HAP-1 (cell line): ENCODE measurements around the gene WFS1.
A peak's percentile ranks its signal among the peaks of the same experiment; 100 is the strongest.

Experiments used
- DNase-seq, 2 experiments: peaks; one replicate each; pipeline ENCODE4 v3.0.0-alpha.2; 2016 to 2020; ENCODE audit warnings: low spot score in 2 of 2
- H3K27me3 ChIP-seq: fragments of 250-450 bp; sonication (Bioruptor Pico); 2 replicates; pipeline ENCODE4 v1.5.1; 2020; ENCODE audit warnings: low read depth, mild to moderate bottlenecking, moderate library complexity
- H3K36me3 ChIP-seq: fragments of 250-450 bp; sonication (Bioruptor Pico); replicated peaks from 2 replicates; pipeline ENCODE4 v1.5.1; 2020; ENCODE audit warnings: mild to moderate bottlenecking
- H3K4me1 ChIP-seq: fragments of 250-450 bp; sonication (Bioruptor Pico); 2 replicates; pipeline ENCODE4 v1.5.1; 2020; ENCODE audit warnings: mild to moderate bottlenecking
- H3K4me3 ChIP-seq: fragments of 250-450 bp; sonication (Bioruptor Pico); 2 replicates; pipeline ENCODE4 v1.5.1; 2020; ENCODE audit warnings: mild to moderate bottlenecking, moderate library complexity
- H3K9me3 ChIP-seq: fragments of 250-450 bp; sonication (Bioruptor Pico); 2 replicates; pipeline ENCODE4 v1.5.1; 2020; ENCODE audit warnings: mild to moderate bottlenecking, moderate library complexity
- in situ Hi-C: fragments of 300-500 bp; cut with MboI; formaldehyde crosslinking; loops from 3 replicates; pipeline ENCODE4 v1.14.3; 2020; ENCODE audit warnings: low sequenced_read_pairs, inconsistent platforms, mixed read lengths

WFS1 gene

GRCh38 chr4:6308899-6309643 is 39.4 kb downstream of the WFS1 start:
- Histone ChIP-seq H3K9me3 (peaks cover 5% of the 10 kb centered on the region; the same call in 1 of the 2 replicates), H3K36me3 (no peaks in the 10 kb centered on the region), H3K4me3 (no peak overlapping the region), H3K27me3 (peaks cover 16% of the 10 kb centered on the region), H3K4me1 (no peaks in the 10 kb centered on the region)
- DNase-seq, result no peak
- in situ Hi-C loops, result no loop called here

- DNase-seq, result no peak
- Histone ChIP-seq H3K9me3 (peaks cover 5% of the 10 kb centered on the region; the same call in 1 of the 2 replicates), H3K36me3 (no peaks in the 10 kb centered on the region), H3K4me3 (no peak overlapping the region), H3K4me1 (no peaks in the 10 kb centered on the region), H3K27me3 (peaks cover 16% of the 10 kb centered on the region)
- in situ Hi-C loops, result no loop called here
These were observed 40.1 kb downstream of the WFS1 start for GRCh38 chr4:6309777-6310176.

- peaks cover 13% of the 10 kb centered on the region; the same call in 1 of the 2 replicates for H3K27me3 ChIP-seq
- DNase-seq, result no peak
- in situ Hi-C loops, result no loop called here
- no peaks in the 10 kb centered on the region for H3K36me3 ChIP-seq
- no peak overlapping the region for H3K4me3 ChIP-seq
- H3K4me1 ChIP-seq, result no peaks in the 10 kb centered on the region
- H3K9me3 ChIP-seq, result peaks cover 5% of the 10 kb centered on the region; the same call in 1 of the 2 replicates
These were observed 43.6 kb downstream of the WFS1 start for GRCh38 chr4:6313216-6313615.

GRCh38 chr4:6316461-6317003 is 46.9 kb downstream of the WFS1 start:
- no peak for DNase-seq
- in situ Hi-C loops, result no loop called here
- Histone ChIP-seq H3K36me3 (no peaks in the 10 kb centered on the region), H3K4me1 (no peaks in the 10 kb centered on the region), H3K4me3 (no peak overlapping the region), H3K27me3 (no peaks in the 10 kb centered on the region), H3K9me3 (no peaks in the 10 kb centered on the region)

GRCh38 chr4:6318206-6318605 is 48.6 kb downstream of the WFS1 start:
- Histone ChIP-seq H3K4me3 (no peak overlapping the region), H3K27me3 (no peaks in the 10 kb centered on the region), H3K4me1 (no peaks in the 10 kb centered on the region), H3K36me3 (no peaks in the 10 kb centered on the region; the same call in 1 of the 2 replicates), H3K9me3 (no peaks in the 10 kb centered on the region)
- DNase-seq, result no peak
- in situ Hi-C loops, result no loop called here

- no peaks in the 10 kb centered on the region for H3K4me1 ChIP-seq
- DNase-seq, result no peak
- in situ Hi-C loops, result no loop called here
- H3K4me3 ChIP-seq, result no peak overlapping the region
- H3K27me3 ChIP-seq, result no peaks in the 10 kb centered on the region
- no peaks in the 10 kb centered on the region for H3K9me3 ChIP-seq
- no peaks in the 10 kb centered on the region; the same call in none of the 2 replicates for H3K36me3 ChIP-seq
These were observed 50.0 kb downstream of the WFS1 start for GRCh38 chr4:6319530-6320150.

- H3K4me3 ChIP-seq, result no peak overlapping the region
- in situ Hi-C loops, result no loop called here
- no peak for DNase-seq
- H3K9me3 ChIP-seq, result no peaks in the 10 kb centered on the region
- no peaks in the 10 kb centered on the region; the same call in 1 of the 2 replicates for H3K4me1 ChIP-seq
- H3K36me3 ChIP-seq, result no peaks in the 10 kb centered on the region; the same call in none of the 2 replicates
- H3K27me3 ChIP-seq, result no peaks in the 10 kb centered on the region
These were observed 51.0 kb downstream of the WFS1 start for GRCh38 chr4:6320663-6321062.

- no peaks in the 10 kb centered on the region for H3K27me3 ChIP-seq
- in situ Hi-C loops, result no loop called here
These were observed 51.7 kb downstream of the WFS1 start for GRCh38 chr4:6321361-6321760.

GRCh38 chr4:6322067-6322760 is 52.6 kb downstream of the WFS1 start:
- no peak overlapping the region for H3K4me3 ChIP-seq
- in situ Hi-C loops, result no loop called here
- H3K27me3 ChIP-seq, result no peaks in the 10 kb centered on the region
- DNase-seq, result no peak
- H3K36me3 ChIP-seq, result no peaks in the 10 kb centered on the region; the same call in none of the 2 replicates
- H3K9me3 ChIP-seq, result no peaks in the 10 kb centered on the region
- H3K4me1 ChIP-seq, result no peaks in the 10 kb centered on the region; the same call in 1 of the 2 replicates

More at GRCh38 chr4:6321361-6321760, 51.7 kb downstream of the WFS1 start:
- Histone ChIP-seq H3K9me3 (no peaks in the 10 kb centered on the region), H3K36me3 (no peaks in the 10 kb centered on the region; the same call in none of the 2 replicates), H3K4me1 (no peaks in the 10 kb centered on the region; the same call in 1 of the 2 replicates), H3K4me3 (no peak overlapping the region)
- no peak for DNase-seq

GRCh38 chr4:6322761-6323566 is 53.3 kb downstream of the WFS1 start:
- in situ Hi-C loops, result no loop called here
- H3K9me3 ChIP-seq, result no peaks in the 10 kb centered on the region
- DNase-seq, result no peak
- H3K36me3 ChIP-seq, result no peaks in the 10 kb centered on the region; the same call in none of the 2 replicates
- no peaks in the 10 kb centered on the region; the same call in 1 of the 2 replicates for H3K4me1 ChIP-seq
- H3K27me3 ChIP-seq, result no peaks in the 10 kb centered on the region
- no peak overlapping the region for H3K4me3 ChIP-seq

- in situ Hi-C loops, result no loop called here
- Histone ChIP-seq H3K36me3 (no peaks in the 10 kb centered on the region; the same call in none of the 2 replicates), H3K4me1 (no peaks in the 10 kb centered on the region; the same call in 1 of the 2 replicates), H3K4me3 (no peak overlapping the region), H3K27me3 (no peaks in the 10 kb centered on the region), H3K9me3 (no peaks in the 10 kb centered on the region)
- no peak for DNase-seq
These were observed 54.9 kb downstream of the WFS1 start for GRCh38 chr4:6324461-6324998.

GRCh38 chr4:6324999-6325787 is 55.5 kb downstream of the WFS1 start:
- Histone ChIP-seq H3K27me3 (no peaks in the 10 kb centered on the region), H3K36me3 (no peaks in the 10 kb centered on the region; the same call in none of the 2 replicates), H3K4me3 (no peak overlapping the region), H3K9me3 (no peaks in the 10 kb centered on the region), H3K4me1 (no peaks in the 10 kb centered on the region; the same call in 1 of the 2 replicates)
- in situ Hi-C loops, result loop anchor here (5.0 kb wide), 2 partner anchors 73 to 328 kb away; no protein-coding TSS in a partner anchor
- peak in 1 of 2 experiments; percentile 41 for DNase-seq
